ENCODE results near the gene BHLHE40. TPM values are rescaled to one million over a fixed set of nuclear protein-coding genes. Genes with fewer than 3 reads are reported as not detected.
A peak's percentile ranks its signal among the peaks of the same experiment; 100 is the strongest.

Gene BHLHE40
- total RNA-seq, 1 experiment from 2014 or later = 81.6 TPM

- intact Hi-C loops (cut with micrococcal nuclease) = no loop called here
- POLR2A ChIA-PET = no interaction called here
- ATAC-seq = no peak
Measured at GRCh38 chr3:4940985-4941384, 38.3 kb upstream of the BHLHE40 start.

GRCh38 chr3:4943549-4943948, 35.7 kb upstream of the BHLHE40 start:
- Histone ChIP-seq H3K9me3 (ENCODE audit: control insufficient read depth in 1 of 2, insufficient read depth in 1 of 2, low read depth in 1 of 2, low read length in 2 of 2) (no peaks in the 10 kb centered on the region), H3K4me3 (replicated peaks in 1 of 2; ENCODE audit: low read depth in 1 of 2, low read length in 2 of 2) (no peak overlapping the region), H3K27ac (ENCODE audit: low read depth, low read length) (no peak overlapping the region), H3K27me3 (ENCODE audit: insufficient read depth, low read length) (no peaks in the 10 kb centered on the region), H4K20me1 (ENCODE audit: insufficient read depth) (no peaks in the 10 kb centered on the region), H2AFZ (ENCODE audit: low read depth, low read length, poor library complexity, severe bottlenecking) (peak overlapping the region; percentile 60), H3K9me2 (ENCODE audit: insufficient read depth) (no peaks in the 10 kb centered on the region), H3K4me1 (ENCODE audit: control insufficient read depth in 1 of 2, insufficient read depth in 2 of 2, low read length in 2 of 2) (no peaks in the 10 kb centered on the region), H3K79me2 (ENCODE audit: insufficient read depth, low read length) (no peaks in the 10 kb centered on the region), H3K4me2 (ENCODE audit: low read length) (no peak overlapping the region), H3K9ac (ENCODE audit: low read length) (no peak overlapping the region), H3K36me3 (ENCODE audit: control insufficient read depth in 1 of 2, insufficient read depth in 2 of 2, low read length in 2 of 2) (no peaks in the 10 kb centered on the region)
- peak; percentile 19 for DNase-seq (ENCODE audit: low read depth, low spot score)
- BruUV-seq (replicated peaks) = no TSS peak
- intact Hi-C loops (cut with micrococcal nuclease) = no loop called here
- ATAC-seq = peak; percentile 92
- ChIA-PET CTCF (interaction anchor here (0.6 to 1.5 kb wide), 14 partner anchors 8 to 232 kb away, joined by 3 to 10 read pairs (median 3); no protein-coding TSS in a partner anchor), POLR2A (no interaction called here), RAD21 (ENCODE audit: low non-redundant PET in 1 of 2, low total read pairs in 2 of 2, uncharacterized antibody in 2 of 2, unreplicated experiment in 2 of 2) (no interaction called here)
- TF ChIP-seq RAD21 (IDR thresholded peaks at IDR 0.05; ENCODE audit: low read depth) (0 out of 2 replicates have a peak, but pooled peaks have one; percentile 20), YY1 (IDR thresholded peaks at IDR 0.05; ENCODE audit: extremely low read depth, insufficient replicate concordance, low read depth, low read length) (no peak), POLR2AphosphoS5 (IDR thresholded peaks at IDR 0.05; ENCODE audit: low read depth, low read length) (no peak), ZFX (IDR thresholded peaks at IDR 0.05) (no peak), EZH2 (IDR thresholded peaks at IDR 0.05) (no peak), EZH2phosphoT487 (IDR thresholded peaks at IDR 0.05; ENCODE audit: borderline replicate concordance) (no peak), CBX3 (IDR thresholded peaks at IDR 0.05; ENCODE audit: low read depth) (no peak), SRF (IDR thresholded peaks at IDR 0.05; ENCODE audit: low read depth) (no peak), CEBPB (IDR thresholded peaks at IDR 0.05; ENCODE audit: low read depth) (no peak), ZNF274 (IDR thresholded peaks at IDR 0.05; ENCODE audit: low read depth, low read length) (no peak), ZBTB33 (IDR thresholded peaks at IDR 0.05; ENCODE audit: extremely low read depth, insufficient replicate concordance, low read length) (no peak)

More at GRCh38 chr3:4940985-4941384, 38.3 kb upstream of the BHLHE40 start:
- H3K4me2 ChIP-seq (ENCODE audit: low read length) = no peak overlapping the region
- CTCF ChIA-PET = interaction anchor here (0.7 kb wide), 1 partner anchor 8 kb away, joined by 3 read pairs; no protein-coding TSS in a partner anchor
- H4K20me1 ChIP-seq (ENCODE audit: insufficient read depth) = no peaks in the 10 kb centered on the region
- no peak overlapping the region for H2AFZ ChIP-seq (ENCODE audit: low read depth, low read length, poor library complexity, severe bottlenecking)
- TF ChIP-seq CEBPB (IDR thresholded peaks at IDR 0.05; ENCODE audit: low read depth) (peak; percentile 45), ELF1 (IDR thresholded peaks at IDR 0.05; ENCODE audit: borderline replicate concordance, low read depth) (no peak), TCF7L2 (IDR thresholded peaks at IDR 0.05; ENCODE audit: borderline replicate concordance, extremely low read depth, insufficient read depth, insufficient read length) (no peak), ZBTB33 (IDR thresholded peaks at IDR 0.05; ENCODE audit: extremely low read depth, insufficient replicate concordance, low read length) (no peak)
- H3K79me2 ChIP-seq (ENCODE audit: insufficient read depth, low read length) = no peaks in the 10 kb centered on the region
- BruUV-seq (replicated peaks) = no TSS peak
- H3K4me3 ChIP-seq (replicated peaks in 1 of 2; ENCODE audit: low read depth in 1 of 2, low read length in 2 of 2) = no peak overlapping the region
- no peak overlapping the region for H3K27ac ChIP-seq (ENCODE audit: low read depth, low read length)
- H3K4me1 ChIP-seq (ENCODE audit: control insufficient read depth in 1 of 2, insufficient read depth in 2 of 2, low read length in 2 of 2) = no peaks in the 10 kb centered on the region
- H3K27me3 ChIP-seq (ENCODE audit: insufficient read depth, low read length) = no peaks in the 10 kb centered on the region
- H3K36me3 ChIP-seq (ENCODE audit: control insufficient read depth in 1 of 2, insufficient read depth in 2 of 2, low read length in 2 of 2) = no peaks in the 10 kb centered on the region
- H3K9ac ChIP-seq (ENCODE audit: low read length) = no peak overlapping the region
- H3K9me2 ChIP-seq (ENCODE audit: insufficient read depth) = no peaks in the 10 kb centered on the region
- DNase-seq (ENCODE audit: low read depth, low spot score) = no peak
- H3K9me3 ChIP-seq (ENCODE audit: control insufficient read depth in 1 of 2, insufficient read depth in 1 of 2, low read depth in 1 of 2, low read length in 2 of 2) = no peaks in the 10 kb centered on the region
- RAD21 ChIA-PET (ENCODE audit: low non-redundant PET in 1 of 2, low total read pairs in 2 of 2, uncharacterized antibody in 2 of 2, unreplicated experiment in 2 of 2) = no interaction called here

Data from HCT116 (cell line).